ENCODE measurements around the gene SIGLEC6.

SIGLEC6 gene

GRCh38 chr19:51520728-51521127, 10.7 kb downstream of the SIGLEC6 start:
- no peak overlapping the region for H3K4me2 ChIP-seq (ENCODE audit: low read length)
- no peak overlapping the region for H3K4me3 ChIP-seq (ENCODE audit: low read depth, low read length)
- H2AFZ ChIP-seq: no peak overlapping the region
- H3K27ac ChIP-seq: no peak overlapping the region
- no peak for TF ChIP-seq CTCF (IDR thresholded peaks at IDR 0.05)
- H3K4me1 ChIP-seq: no peaks in the 10 kb centered on the region
- no peaks in the 10 kb centered on the region for H3K27me3 ChIP-seq (ENCODE audit: control insufficient read depth, insufficient read depth, low read length)
- no peaks in the 10 kb centered on the region for H3K36me3 ChIP-seq (ENCODE audit: control insufficient read depth, insufficient read depth, low read length)
- H3K79me2 ChIP-seq: no peaks in the 10 kb centered on the region
- H3K9me3 ChIP-seq (ENCODE audit: control insufficient read depth, low read length): no peaks in the 10 kb centered on the region
- H3K9ac ChIP-seq: no peak overlapping the region

GRCh38 chr19:51514866-51515481, 16.5 kb downstream of the SIGLEC6 start:
- TF ChIP-seq CTCF (IDR thresholded peaks at IDR 0.05): peak; percentile 88
- Histone ChIP-seq H3K9me3 (ENCODE audit: control insufficient read depth, low read length) (no peaks in the 10 kb centered on the region), H3K4me2 (ENCODE audit: low read length) (no peak overlapping the region)

GRCh38 chr19:51513968-51514367, 17.5 kb downstream of the SIGLEC6 start:
- Histone ChIP-seq H2AFZ (no peak overlapping the region), H3K4me1 (no peaks in the 10 kb centered on the region), H3K79me2 (no peaks in the 10 kb centered on the region), H3K9me3 (ENCODE audit: control insufficient read depth, low read length) (no peaks in the 10 kb centered on the region), H3K9ac (no peak overlapping the region), H3K4me2 (ENCODE audit: low read length) (no peak overlapping the region), H3K27ac (no peak overlapping the region), H3K4me3 (ENCODE audit: low read depth, low read length) (no peak overlapping the region), H3K27me3 (ENCODE audit: control insufficient read depth, insufficient read depth, low read length) (no peaks in the 10 kb centered on the region), H3K36me3 (ENCODE audit: control insufficient read depth, insufficient read depth, low read length) (no peaks in the 10 kb centered on the region)
- TF ChIP-seq CTCF (IDR thresholded peaks at IDR 0.05): no peak

More at GRCh38 chr19:51514866-51515481, 16.5 kb downstream of the SIGLEC6 start:
- Histone ChIP-seq H3K4me3 (ENCODE audit: low read depth, low read length) (no peak overlapping the region), H3K27me3 (ENCODE audit: control insufficient read depth, insufficient read depth, low read length) (no peaks in the 10 kb centered on the region), H3K9ac (no peak overlapping the region), H3K36me3 (ENCODE audit: control insufficient read depth, insufficient read depth, low read length) (no peaks in the 10 kb centered on the region), H2AFZ (peak overlapping the region; percentile 13), H3K79me2 (no peaks in the 10 kb centered on the region), H3K4me1 (no peaks in the 10 kb centered on the region), H3K27ac (no peak overlapping the region)

GRCh38 chr19:51511353-51511752, 20.1 kb downstream of the SIGLEC6 start:
- Histone ChIP-seq H3K9ac (no peak overlapping the region), H3K4me2 (ENCODE audit: low read length) (no peak overlapping the region), H3K4me1 (no peaks in the 10 kb centered on the region), H3K79me2 (no peaks in the 10 kb centered on the region), H3K36me3 (ENCODE audit: control insufficient read depth, insufficient read depth, low read length) (no peaks in the 10 kb centered on the region), H2AFZ (no peak overlapping the region), H3K9me3 (ENCODE audit: control insufficient read depth, low read length) (no peaks in the 10 kb centered on the region), H3K27ac (no peak overlapping the region), H3K4me3 (ENCODE audit: low read depth, low read length) (no peak overlapping the region), H3K27me3 (ENCODE audit: control insufficient read depth, insufficient read depth, low read length) (no peaks in the 10 kb centered on the region)
- no peak for TF ChIP-seq CTCF (IDR thresholded peaks at IDR 0.05)
